Liver (tissue), 9 donors: Measurements from ENCODE around the gene WWOX. TPM values are rescaled to one million over a fixed set of nuclear protein-coding genes. Genes with fewer than 3 reads are reported as not detected.

Experiments
- DNase-seq: peaks from one replicate; pipeline ENCODE4 v3.0.0-alpha.2; 2017; ENCODE audit warnings: low spot score
- H3K27ac ChIP-seq, 2 donors: one replicate each; pipeline ENCODE4 v1.7.0; 2013; ENCODE audit warnings: inconsistent platforms in 2 of 2, low read length in 2 of 2, control low read depth in 1 of 2, low read depth in 1 of 2, mild to moderate bottlenecking in 1 of 2
- H3K27me3 ChIP-seq, 4 donors: one replicate each; pipeline versions ENCODE4 v1.6.1 to v1.7.0; 2013; ENCODE audit warnings: low read length in 3 of 4, inconsistent platforms in 1 of 4, mild to moderate bottlenecking in 1 of 4, moderate library complexity in 1 of 4; ENCODE audit not compliant: control insufficient read depth in 4 of 4, insufficient read depth in 4 of 4
- H3K36me3 ChIP-seq, 4 donors: one replicate each; pipeline versions ENCODE4 v1.6.1 to v1.7.0; 2013; ENCODE audit warnings: low read length in 3 of 4, mild to moderate bottlenecking in 3 of 4, low read depth in 1 of 4, moderate library complexity in 1 of 4; ENCODE audit not compliant: control insufficient read depth in 4 of 4, insufficient read depth in 3 of 4
- H3K4me1 ChIP-seq, 4 donors: one replicate each; pipeline versions ENCODE4 v1.6.1 to v1.7.0; 2013; ENCODE audit warnings: low read length in 3 of 4, mild to moderate bottlenecking in 3 of 4, moderate library complexity in 1 of 4; ENCODE audit not compliant: control insufficient read depth in 4 of 4, insufficient read depth in 4 of 4
- H3K4me3 ChIP-seq, 3 donors: one replicate each; pipeline versions ENCODE4 v1.6.1 to v1.7.0; 2013; ENCODE audit warnings: low read length in 3 of 3, control low read depth in 1 of 3, low read depth in 1 of 3, mild to moderate bottlenecking in 1 of 3
- H3K9ac ChIP-seq, 2 donors: one replicate each; pipeline ENCODE4 v1.7.0; 2013; ENCODE audit warnings: low read length in 2 of 2, mild to moderate bottlenecking in 2 of 2, moderate library complexity in 2 of 2, control low read depth in 1 of 2, low read depth in 1 of 2
- H3K9me3 ChIP-seq, 4 donors: one replicate each; pipeline versions ENCODE4 v1.6.1 to v1.7.0; 2013; ENCODE audit warnings: low read length in 3 of 4; ENCODE audit not compliant: control insufficient read depth in 4 of 4
- EGR1 ChIP-seq, 2 donors: IDR thresholded peaks; 2 replicates each; pipeline ENCODE4 v1.6.1; 2016 to 2018; ENCODE audit warnings: antibody characterized with exemption in 2 of 2, low read depth in 2 of 2
- FOXA1 ChIP-seq: IDR thresholded peaks from 2 replicates; pipeline ENCODE4 v1.6.1; 2016; ENCODE audit warnings: antibody characterized with exemption
- FOXA2 ChIP-seq: IDR thresholded peaks from 2 replicates; pipeline ENCODE4 v1.6.1; 2016; ENCODE audit warnings: antibody characterized with exemption
- HNF4A ChIP-seq, 2 donors: conservative IDR thresholded peaks; 2 replicates each; pipeline ENCODE4 v1.6.1; 2016; ENCODE audit warnings: antibody characterized with exemption in 2 of 2, mild to moderate bottlenecking in 2 of 2
- HNF4G ChIP-seq: IDR thresholded peaks from 2 replicates; pipeline ENCODE4 v1.6.1; 2016; ENCODE audit warnings: antibody characterized with exemption
- JUND ChIP-seq, 2 donors: IDR thresholded peaks; 2 replicates each; pipeline ENCODE4 v1.6.1; 2016; ENCODE audit warnings: antibody characterized with exemption in 2 of 2
- NR2F2 ChIP-seq: IDR thresholded peaks from 2 replicates; pipeline ENCODE4 v1.6.1; 2016; ENCODE audit warnings: antibody characterized with exemption
- RAD21 ChIP-seq, 2 donors: IDR thresholded peaks; 2 replicates each; pipeline ENCODE4 v1.6.1; 2016; ENCODE audit warnings: antibody characterized with exemption in 2 of 2, mild to moderate bottlenecking in 2 of 2
- RXRA ChIP-seq, 2 donors: IDR thresholded peaks; 2 replicates each; pipeline ENCODE4 v1.6.1; 2017 to 2018; ENCODE audit warnings: antibody characterized with exemption in 2 of 2, mild to moderate bottlenecking in 1 of 2
- SP1 ChIP-seq: IDR thresholded peaks from 2 replicates; pipeline ENCODE4 v1.6.1; 2018; ENCODE audit warnings: antibody characterized with exemption, mild to moderate bottlenecking
- YY1 ChIP-seq: IDR thresholded peaks from 2 replicates; pipeline ENCODE4 v1.6.1; 2016; ENCODE audit warnings: antibody characterized with exemption, mild to moderate bottlenecking
- WGBS: extraction: QIAGEN DNeasy Blood & Tissue Kit; methylation state at CpG from one replicate; pipeline ENCODE4 v1.1.7; 2013; 5-methylcytosine and 5-hydroxymethylcytosine counted together
- polyA plus RNA-seq, 2 donors: library from polyadenylated mRNA; stranded (reverse) in 1 of 2; unstranded in 1 of 2; fragments of 200-250 nt in 1 of 2; fragments of >200 nt in 1 of 2; fragmentation: Nextera tagmentation in 1 of 2; extraction: Ambion mirVana in 1 of 2; gene quantifications; one replicate each; pipeline versions ENCODE4 v1.2.1 to v1.2.3, GENCODE V29; 2013 to 2015
- total RNA-seq, 2 donors: library from RNA; depleted of rRNA; stranded (reverse); fragments of >200 nt; gene quantifications; one replicate each; pipeline ENCODE4 v1.2.3, GENCODE V29; 2014
- TF ChIP-seq, protein P1 (sequence below): IDR thresholded peaks from 2 replicates; pipeline ENCODE4 v1.6.1; 2016; ENCODE audit warnings: antibody characterized with exemption
- TF ChIP-seq, protein P2 (sequence below): IDR thresholded peaks from 2 replicates; pipeline ENCODE4 v1.6.1; 2016; ENCODE audit warnings: antibody characterized with exemption
- TF ChIP-seq, protein P3 (sequence below): IDR thresholded peaks from 2 replicates; pipeline ENCODE4 v1.6.1; 2016; ENCODE audit warnings: antibody characterized with exemption, mild to moderate bottlenecking
- donor health status: healthy.
- donor health status: healthy.
- donor health status: healthy.
- donor health status: healthy.
- donor health status: healthy.

WWOX gene
- total and polyA plus RNA-seq, 4 donors, result 9.8 to 46.0 (median 15.3) TPM

DNA sequence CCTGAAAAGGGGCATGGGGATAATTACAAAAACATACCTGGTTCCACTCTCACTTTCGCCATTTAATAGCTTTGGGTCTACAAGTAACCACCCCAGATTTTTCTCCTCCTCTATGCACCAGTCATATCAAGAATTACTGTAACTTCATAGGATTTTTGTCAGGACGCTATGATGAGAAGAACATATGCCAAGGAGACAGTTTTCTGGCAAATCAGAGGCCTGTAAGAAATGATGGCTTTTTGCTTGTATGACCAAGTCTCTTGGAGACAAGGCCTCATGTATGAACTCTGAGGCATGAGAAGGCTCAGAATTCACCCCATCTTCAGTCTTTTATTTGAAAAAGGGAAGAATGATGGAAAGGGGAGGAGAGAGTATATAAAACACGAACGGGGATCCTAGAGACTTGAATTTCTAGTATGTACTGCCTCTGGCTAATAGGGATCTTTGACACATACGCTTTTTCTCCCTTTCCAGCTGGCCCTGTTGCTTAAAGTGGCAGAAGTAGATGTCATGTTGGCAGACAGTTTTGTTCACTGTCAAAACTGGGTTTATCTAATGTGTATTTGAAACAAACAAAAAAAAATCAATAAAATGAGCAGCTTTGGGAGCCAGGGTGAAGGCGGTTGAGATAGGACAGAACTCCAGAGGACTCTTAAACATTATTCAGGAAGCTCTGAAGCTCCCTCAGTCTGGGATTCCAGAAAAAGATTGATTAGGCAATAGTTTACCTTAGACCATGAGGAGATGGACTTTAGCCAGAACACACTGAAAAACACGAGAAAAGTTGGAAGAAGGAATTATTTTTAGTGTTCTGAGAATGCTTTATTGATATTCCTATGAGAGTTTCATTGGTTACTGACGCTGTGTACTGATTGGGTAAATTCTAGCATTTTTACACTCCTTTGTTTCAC is 656.6 kb downstream of the WWOX start:
- no peak for DNase-seq
- WGBS, result 44% methylated on average over 8 of the region's 8 CpGs

DNA sequence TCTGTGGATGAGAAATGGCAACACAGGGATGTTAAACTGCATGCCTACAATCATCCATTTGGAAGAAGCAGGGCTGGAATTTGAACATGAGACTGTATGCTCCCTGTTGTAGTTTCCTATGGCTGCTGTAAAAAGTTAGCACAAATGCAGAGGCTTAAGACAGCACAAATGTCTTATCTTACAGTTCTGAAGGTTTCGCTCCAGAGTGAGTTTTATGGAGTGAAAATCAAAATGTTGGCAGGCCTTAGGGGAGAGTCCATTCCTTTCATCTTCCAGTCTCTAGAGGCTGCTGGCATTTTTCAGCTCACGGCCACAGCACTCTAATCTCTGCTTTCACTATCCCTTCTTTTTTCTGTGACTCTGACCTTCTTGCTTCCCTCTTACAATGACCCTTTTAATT is 660.1 kb downstream of the WWOX start:
- TF ChIP-seq NR2F2 (no peak), YY1 (no peak)
- TF ChIP-seq, protein P1, sequence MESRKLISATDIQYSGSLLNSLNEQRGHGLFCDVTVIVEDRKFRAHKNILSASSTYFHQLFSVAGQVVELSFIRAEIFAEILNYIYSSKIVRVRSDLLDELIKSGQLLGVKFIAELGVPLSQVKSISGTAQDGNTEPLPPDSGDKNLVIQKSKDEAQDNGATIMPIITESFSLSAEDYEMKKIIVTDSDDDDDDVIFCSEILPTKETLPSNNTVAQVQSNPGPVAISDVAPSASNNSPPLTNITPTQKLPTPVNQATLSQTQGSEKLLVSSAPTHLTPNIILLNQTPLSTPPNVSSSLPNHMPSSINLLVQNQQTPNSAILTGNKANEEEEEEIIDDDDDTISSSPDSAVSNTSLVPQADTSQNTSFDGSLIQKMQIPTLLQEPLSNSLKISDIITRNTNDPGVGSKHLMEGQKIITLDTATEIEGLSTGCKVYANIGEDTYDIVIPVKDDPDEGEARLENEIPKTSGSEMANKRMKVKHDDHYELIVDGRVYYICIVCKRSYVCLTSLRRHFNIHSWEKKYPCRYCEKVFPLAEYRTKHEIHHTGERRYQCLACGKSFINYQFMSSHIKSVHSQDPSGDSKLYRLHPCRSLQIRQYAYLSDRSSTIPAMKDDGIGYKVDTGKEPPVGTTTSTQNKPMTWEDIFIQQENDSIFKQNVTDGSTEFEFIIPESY, result no peak
- H3K27me3 ChIP-seq, result no peaks in the 10 kb centered on the region
- H3K9me3 ChIP-seq, result no peaks in the 10 kb centered on the region
- H3K27ac ChIP-seq, result no peak overlapping the region
- no peak for DNase-seq
- no peaks in the 10 kb centered on the region for H3K36me3 ChIP-seq
- H3K9ac ChIP-seq, result no peak overlapping the region
- no peak overlapping the region for H3K4me3 ChIP-seq
- peaks cover 6 to 22% (median 9%) of the 10 kb centered on the region in 4 donors for H3K4me1 ChIP-seq
- 92% methylated on average over 2 of the region's 2 CpGs for WGBS

More for the DNA sequence above, 656.6 kb downstream of the WWOX start:
- Histone ChIP-seq H3K9ac (no peak overlapping the region), H3K27me3 (no peaks in the 10 kb centered on the region), H3K27ac (peak overlapping the region; percentile 2 to 41), H3K9me3 (no peaks in the 10 kb centered on the region), H3K4me1 (peaks cover 5 to 16% (median 9%) of the 10 kb centered on the region in 4 donors), H3K36me3 (no peaks in the 10 kb centered on the region), H3K4me3 (no peak overlapping the region)
- TF ChIP-seq FOXA1 (no peak), FOXA2 (no peak), HNF4G (peak; percentile 11), RXRA (IDR thresholded peaks at IDR 0.05) (peak; percentile 30 to 62), SP1 (peak; percentile 52), JUND (IDR thresholded peaks at IDR 0.05) (peak in 1 of 2 donors; percentile 75), HNF4A (conservative IDR thresholded peaks at IDR 0.05) (peak; percentile 69 to 75), RAD21 (IDR thresholded peaks at IDR 0.05) (peak; percentile 38 to 55), YY1 (peak; percentile 67), EGR1 (IDR thresholded peaks at IDR 0.05; ENCODE audit: low read depth in 2 of 2) (no peak)
- TF ChIP-seq, protein P2, sequence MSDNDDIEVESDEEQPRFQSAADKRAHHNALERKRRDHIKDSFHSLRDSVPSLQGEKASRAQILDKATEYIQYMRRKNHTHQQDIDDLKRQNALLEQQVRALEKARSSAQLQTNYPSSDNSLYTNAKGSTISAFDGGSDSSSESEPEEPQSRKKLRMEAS, result peak; percentile 55
- TF ChIP-seq, protein P1, result peak; percentile 49
- TF ChIP-seq, protein P3, sequence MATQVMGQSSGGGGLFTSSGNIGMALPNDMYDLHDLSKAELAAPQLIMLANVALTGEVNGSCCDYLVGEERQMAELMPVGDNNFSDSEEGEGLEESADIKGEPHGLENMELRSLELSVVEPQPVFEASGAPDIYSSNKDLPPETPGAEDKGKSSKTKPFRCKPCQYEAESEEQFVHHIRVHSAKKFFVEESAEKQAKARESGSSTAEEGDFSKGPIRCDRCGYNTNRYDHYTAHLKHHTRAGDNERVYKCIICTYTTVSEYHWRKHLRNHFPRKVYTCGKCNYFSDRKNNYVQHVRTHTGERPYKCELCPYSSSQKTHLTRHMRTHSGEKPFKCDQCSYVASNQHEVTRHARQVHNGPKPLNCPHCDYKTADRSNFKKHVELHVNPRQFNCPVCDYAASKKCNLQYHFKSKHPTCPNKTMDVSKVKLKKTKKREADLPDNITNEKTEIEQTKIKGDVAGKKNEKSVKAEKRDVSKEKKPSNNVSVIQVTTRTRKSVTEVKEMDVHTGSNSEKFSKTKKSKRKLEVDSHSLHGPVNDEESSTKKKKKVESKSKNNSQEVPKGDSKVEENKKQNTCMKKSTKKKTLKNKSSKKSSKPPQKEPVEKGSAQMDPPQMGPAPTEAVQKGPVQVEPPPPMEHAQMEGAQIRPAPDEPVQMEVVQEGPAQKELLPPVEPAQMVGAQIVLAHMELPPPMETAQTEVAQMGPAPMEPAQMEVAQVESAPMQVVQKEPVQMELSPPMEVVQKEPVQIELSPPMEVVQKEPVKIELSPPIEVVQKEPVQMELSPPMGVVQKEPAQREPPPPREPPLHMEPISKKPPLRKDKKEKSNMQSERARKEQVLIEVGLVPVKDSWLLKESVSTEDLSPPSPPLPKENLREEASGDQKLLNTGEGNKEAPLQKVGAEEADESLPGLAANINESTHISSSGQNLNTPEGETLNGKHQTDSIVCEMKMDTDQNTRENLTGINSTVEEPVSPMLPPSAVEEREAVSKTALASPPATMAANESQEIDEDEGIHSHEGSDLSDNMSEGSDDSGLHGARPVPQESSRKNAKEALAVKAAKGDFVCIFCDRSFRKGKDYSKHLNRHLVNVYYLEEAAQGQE, result peak; percentile 19
